OCI-LY7 (cell line): ENCODE results near the gene SERTAD3. TPM values are rescaled to one million over a fixed set of nuclear protein-coding genes. Genes with fewer than 3 reads are reported as not detected.

Experiments
- Bru-seq: library from RNA; stranded (reverse); fragments of 400-500 nt; gene quantifications from one replicate; lab custom pipeline; 2021; lab: Mats Ljungman, UMichigan
- BruChase-seq, 2 experiments: library from RNA; stranded (reverse); fragments of 400-500 nt; gene quantifications; one replicate each; lab custom pipeline; 2021; lab: Mats Ljungman, UMichigan
- BruUV-seq: library from RNA; stranded (reverse); fragments of 400-500 nt; replicated peaks from 2 replicates; lab custom pipeline; 2021; lab: Mats Ljungman, UMichigan
- CTCF ChIA-PET: fragments of 300-600 bp; sonication (Branson Sonifier 250); formaldehyde crosslinking; loops from one replicate; lab custom pipeline; 2022; ENCODE audit warnings: antibody characterized with exemption; ENCODE audit not compliant: unreplicated experiment; lab: Charles Lee
- POLR2A ChIA-PET: fragments of 300-600 bp; sonication (Branson Sonifier 250); formaldehyde crosslinking; loops from one replicate; lab custom pipeline; 2022; ENCODE audit warnings: antibody characterized with exemption; lab: Charles Lee
- DNase-seq: peaks from one replicate; pipeline ENCODE4 v3.0.0-alpha.2; 2015; ENCODE audit warnings: low spot score
- H2AFZ ChIP-seq: fragments of 200-600 bp; sonication (generic), shearing (Covaris generic); 2 replicates; pipeline ENCODE4 v1.6.1; 2014; ENCODE audit warnings: mild to moderate bottlenecking, antibody characterized with exemption, low read length, moderate library complexity
- H3K27ac ChIP-seq: fragments of 200-600 bp; sonication (generic); 2 replicates; pipeline ENCODE4 v1.5.1; 2014; ENCODE audit warnings: mixed run types, low read depth, mild to moderate bottlenecking, moderate library complexity, low read length, inconsistent platforms; ENCODE audit not compliant: poor library complexity, severe bottlenecking
- H3K36me3 ChIP-seq: fragments of 200-600 bp; sonication (generic); 2 replicates; pipeline ENCODE4 v1.6.1; 2014; ENCODE audit warnings: mild to moderate bottlenecking, antibody characterized with exemption, low read length, moderate library complexity, mixed read lengths; ENCODE audit not compliant: insufficient read depth
- H3K4me1 ChIP-seq: fragments of 200-600 bp; sonication (generic); 2 replicates; pipeline ENCODE4 v1.5.1; 2014; ENCODE audit warnings: mild to moderate bottlenecking, low read length; ENCODE audit not compliant: insufficient read depth, poor library complexity, severe bottlenecking
- H3K4me2 ChIP-seq: fragments of 200-600 bp; sonication (generic); 2 replicates; pipeline ENCODE4 v1.6.1; 2014; ENCODE audit warnings: mild to moderate bottlenecking, low read length
- H3K4me3 ChIP-seq: fragments of 200-600 bp; sonication (generic); 2 replicates; pipeline ENCODE4 v1.5.1; 2014; ENCODE audit warnings: mild to moderate bottlenecking, low read depth, low read length; ENCODE audit not compliant: poor library complexity, severe bottlenecking
- H3K79me2 ChIP-seq: fragments of 200-600 bp; sonication (generic); 2 replicates; pipeline ENCODE4 v1.6.1; 2016; ENCODE audit warnings: low read depth, mild to moderate bottlenecking, low read length, moderate library complexity, mixed read lengths; ENCODE audit not compliant: insufficient read depth
- H3K9me2 ChIP-seq: fragments of 200-600 bp; sonication (generic); 2 replicates; pipeline ENCODE4 v1.6.1; 2016; ENCODE audit warnings: mild to moderate bottlenecking, low read length, mixed read lengths; ENCODE audit not compliant: insufficient read depth
- H3K9me3 ChIP-seq: fragments of 200-600 bp; sonication (generic); 2 replicates; pipeline ENCODE4 v1.6.1; 2014; ENCODE audit warnings: mild to moderate bottlenecking, mixed run types, low read length, mixed read lengths
- H4K20me1 ChIP-seq: fragments of 200-600 bp; sonication (generic); 2 replicates; pipeline ENCODE4 v1.6.1; 2014; ENCODE audit warnings: mild to moderate bottlenecking, antibody characterized with exemption, low read length, moderate library complexity, mixed read lengths; ENCODE audit not compliant: insufficient read depth
- EZH2phosphoT487 ChIP-seq: fragments of 200-600 bp; sonication (generic); IDR thresholded peaks from 2 replicates; pipeline ENCODE4 v1.6.1; 2018; ENCODE audit warnings: low read depth, borderline replicate concordance, mild to moderate bottlenecking, mixed run types, antibody characterized with exemption, low read length, moderate library complexity, mixed read lengths
- intact Hi-C: fragments of 100-400 bp; cut with micrococcal nuclease; formaldehyde crosslinking; loops from one replicate; pipeline ENCODE4 v1.10.0; 2022; ENCODE audit not compliant: unreplicated experiment
- long read RNA-seq: library from polyadenylated mRNA; stranded (forward); transcript quantifications from one replicate; pipeline ENCODE4 v2.0.0, GENCODE V29; 2022
- total RNA-seq, 2 experiments: library from RNA; depleted of rRNA in 1 of 2; stranded (reverse); fragments of >200 nt in 1 of 2; shearing (Covaris generic) in 1 of 2; gene quantifications; 2 replicates each; pipeline ENCODE4 v1.2.3, GENCODE V29; 2014 to 2022
- TF ChIP-seq, protein P1 (sequence below): fragments of 200-600 bp; sonication (generic); conservative IDR thresholded peaks from 2 replicates; pipeline ENCODE4 v1.5.1; 2014; ENCODE audit warnings: mild to moderate bottlenecking, antibody characterized with exemption, low read length, moderate library complexity, mixed read lengths

SERTAD3 gene, protein sequence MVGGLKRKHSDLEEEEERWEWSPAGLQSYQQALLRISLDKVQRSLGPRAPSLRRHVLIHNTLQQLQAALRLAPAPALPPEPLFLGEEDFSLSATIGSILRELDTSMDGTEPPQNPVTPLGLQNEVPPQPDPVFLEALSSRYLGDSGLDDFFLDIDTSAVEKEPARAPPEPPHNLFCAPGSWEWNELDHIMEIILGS
- total RNA-seq (2014; rRNA removed; shearing (Covaris generic)) (12.2 and 15.7 TPM in 2 replicates), total RNA-seq (2022) (18.6 and 21.3 TPM in 2 replicates), Bru-seq, nascent RNA (percentile 67 among the genes with signal in this experiment), BruChase-seq, experiment 1, labeled RNA remaining after a 6-hour chase (percentile 60 among the genes with signal in this experiment), BruChase-seq, experiment 2, labeled RNA remaining after a 2-hour chase (percentile 66 among the genes with signal in this experiment)
- long read RNA-seq, transcript SERTAD3-201 (2 exons, 1,734 nt): major isoform, 20 of 25 reads
- long read RNA-seq, partial matches to known transcripts: 2 of 25 reads
- long read RNA-seq, other reads (novel, unspliced or antisense): 2 of 25 reads

DNA sequence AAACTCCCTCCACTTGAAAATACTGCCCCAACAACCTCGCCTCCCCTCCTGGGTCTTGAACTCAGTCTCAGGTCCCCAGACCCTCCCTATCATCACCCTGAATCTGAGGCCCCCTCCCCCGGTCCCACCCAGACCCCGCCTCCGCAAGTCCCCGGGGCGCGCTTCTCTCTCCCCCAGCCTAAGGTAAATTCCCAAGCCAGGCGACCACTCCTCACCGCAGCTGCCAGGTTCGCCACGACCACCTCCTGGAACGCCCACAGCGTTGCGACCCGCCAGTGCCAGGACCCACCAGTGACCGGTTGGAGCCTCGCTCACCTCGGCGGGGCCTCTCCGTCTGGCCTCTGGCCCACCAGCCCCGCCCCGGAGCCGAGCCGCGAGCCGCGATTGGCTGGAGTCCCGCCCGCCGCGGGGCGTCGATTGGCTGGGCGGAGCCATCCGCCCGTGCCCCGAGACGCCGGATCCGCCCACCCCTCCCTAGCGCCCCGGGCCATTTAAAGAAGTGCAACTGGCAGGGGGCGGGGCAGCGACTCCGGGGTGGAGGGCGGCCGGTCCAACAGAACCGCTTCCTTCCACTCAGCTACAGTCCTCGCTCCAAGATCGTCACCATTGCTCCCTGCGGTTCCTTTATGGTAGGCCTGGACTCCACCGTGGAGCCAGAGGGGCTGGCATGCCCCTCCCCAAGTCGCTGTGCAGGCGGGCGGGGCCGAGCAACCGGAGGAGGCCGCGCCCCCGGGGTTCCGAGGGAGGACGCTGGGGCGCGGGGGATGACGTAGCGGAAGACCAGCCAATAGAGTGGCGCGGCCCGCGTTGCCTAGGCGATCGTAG lies at the start of gene SERTAD3:
Gene SERTAD3, minus strand, starts transcription at position 336 of the 825 bp plus-strand sequence. CDS start 2,255 bp downstream, outside the sequence.
- H3K36me3 ChIP-seq: peaks cover 28% of the 10 kb centered on the region
- peak within 1 kb of the TSS; percentile 88 for H3K27ac ChIP-seq
- H3K4me1 ChIP-seq: peaks cover 21% of the 10 kb centered on the region
- intact Hi-C loops: loop anchor here (1.0 to 2.0 kb wide), 5 partner anchors 19 to 139 kb away; partner anchors contain the start of genes C19orf47, PLD3 and SERTAD1
- no peaks in the 10 kb centered on the region for H3K9me3 ChIP-seq
- peak within 1 kb of the TSS; percentile 88 for H2AFZ ChIP-seq
- ChIA-PET POLR2A (interaction anchor here (1.2 to 1.6 kb wide), 6 partner anchors 14 to 97 kb away, joined by 3 to 8 read pairs (median 4); no protein-coding TSS in a partner anchor), CTCF (interaction anchor here (0.7 kb wide), 1 partner anchor 20 kb away, joined by 3 read pairs; no protein-coding TSS in a partner anchor)
- no peaks in the 10 kb centered on the region for H3K9me2 ChIP-seq
- no TSS peak for BruUV-seq
- peak within 1 kb of the TSS; percentile 85 for H3K4me3 ChIP-seq
- DNase-seq: peak; percentile 98
- peaks cover 28% of the 10 kb centered on the region for H3K79me2 ChIP-seq
- TF ChIP-seq, protein P1, sequence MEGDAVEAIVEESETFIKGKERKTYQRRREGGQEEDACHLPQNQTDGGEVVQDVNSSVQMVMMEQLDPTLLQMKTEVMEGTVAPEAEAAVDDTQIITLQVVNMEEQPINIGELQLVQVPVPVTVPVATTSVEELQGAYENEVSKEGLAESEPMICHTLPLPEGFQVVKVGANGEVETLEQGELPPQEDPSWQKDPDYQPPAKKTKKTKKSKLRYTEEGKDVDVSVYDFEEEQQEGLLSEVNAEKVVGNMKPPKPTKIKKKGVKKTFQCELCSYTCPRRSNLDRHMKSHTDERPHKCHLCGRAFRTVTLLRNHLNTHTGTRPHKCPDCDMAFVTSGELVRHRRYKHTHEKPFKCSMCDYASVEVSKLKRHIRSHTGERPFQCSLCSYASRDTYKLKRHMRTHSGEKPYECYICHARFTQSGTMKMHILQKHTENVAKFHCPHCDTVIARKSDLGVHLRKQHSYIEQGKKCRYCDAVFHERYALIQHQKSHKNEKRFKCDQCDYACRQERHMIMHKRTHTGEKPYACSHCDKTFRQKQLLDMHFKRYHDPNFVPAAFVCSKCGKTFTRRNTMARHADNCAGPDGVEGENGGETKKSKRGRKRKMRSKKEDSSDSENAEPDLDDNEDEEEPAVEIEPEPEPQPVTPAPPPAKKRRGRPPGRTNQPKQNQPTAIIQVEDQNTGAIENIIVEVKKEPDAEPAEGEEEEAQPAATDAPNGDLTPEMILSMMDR: no peak
- peak within 1 kb of the TSS; percentile 83 for H3K4me2 ChIP-seq
- no peaks in the 10 kb centered on the region for H4K20me1 ChIP-seq

DNA sequence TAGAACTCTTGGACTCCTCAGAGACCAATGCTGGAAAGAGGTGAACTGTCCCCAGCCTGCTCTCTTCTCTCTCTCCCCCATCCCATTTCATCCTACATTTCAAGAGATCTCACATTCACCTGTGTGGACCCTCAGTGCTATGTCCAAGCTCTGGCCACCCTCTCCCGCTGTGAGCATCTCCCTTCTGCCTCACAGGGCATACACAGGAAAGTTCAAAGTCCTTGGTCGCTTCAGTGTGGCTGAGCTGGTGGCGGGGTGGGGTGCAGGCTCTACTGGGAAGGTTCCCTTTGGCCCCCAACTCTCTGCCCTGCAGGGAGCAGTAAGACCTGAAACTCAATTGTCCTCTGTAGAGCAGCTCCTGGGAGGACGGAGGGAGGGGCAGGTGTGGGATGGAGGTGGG lies 49.6 kb upstream of the SERTAD3 start:
- no peaks in the 10 kb centered on the region for H3K9me3 ChIP-seq
- H3K4me1 ChIP-seq: no peaks in the 10 kb centered on the region
- H3K4me3 ChIP-seq: no peak overlapping the region
- ChIA-PET POLR2A (interaction anchor here (0.5 to 0.8 kb wide), 2 partner anchors 10 to 1392 kb away, joined by 3 to 6 read pairs; no protein-coding TSS in a partner anchor), CTCF (no interaction called here)
- H4K20me1 ChIP-seq: no peaks in the 10 kb centered on the region
- H3K36me3 ChIP-seq: no peaks in the 10 kb centered on the region
- no peak overlapping the region for H3K27ac ChIP-seq
- H3K79me2 ChIP-seq: no peaks in the 10 kb centered on the region
- no TSS peak for BruUV-seq
- TF ChIP-seq EZH2phosphoT487: no peak
- TF ChIP-seq, protein P1: no peak
- no peaks in the 10 kb centered on the region for H3K9me2 ChIP-seq
- no peak overlapping the region for H2AFZ ChIP-seq
- no peak for DNase-seq
- intact Hi-C loops: no loop called here
- no peak overlapping the region for H3K4me2 ChIP-seq
